Measurements from ENCODE around the gene ALX1.
"Not testable (repeated sequence)": the region's sequence is repeated elsewhere in the genome, so short reads cannot be mapped to it uniquely, and the experiment has no call there.

The ALX1 gene

DNA sequence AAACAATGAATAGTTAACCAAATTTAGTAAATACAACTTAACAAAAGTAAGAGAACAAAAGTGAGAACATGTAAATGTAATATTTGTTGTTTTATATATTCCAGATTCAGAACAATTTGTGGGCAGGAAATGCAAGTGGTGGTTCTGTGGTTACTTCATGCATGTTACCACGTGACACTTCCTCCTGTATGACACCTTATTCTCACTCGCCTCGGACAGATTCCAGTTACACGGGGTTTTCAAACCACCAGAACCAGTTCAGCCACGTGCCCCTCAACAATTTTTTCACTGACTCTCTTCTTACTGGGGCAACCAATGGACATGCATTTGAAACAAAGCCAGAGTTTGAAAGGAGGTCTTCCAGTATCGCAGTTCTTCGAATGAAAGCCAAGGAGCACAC, 21.0 kb downstream of the ALX1 start:
- no peak for DNase-seq (ENCODE audit: low spot score)

DNA sequence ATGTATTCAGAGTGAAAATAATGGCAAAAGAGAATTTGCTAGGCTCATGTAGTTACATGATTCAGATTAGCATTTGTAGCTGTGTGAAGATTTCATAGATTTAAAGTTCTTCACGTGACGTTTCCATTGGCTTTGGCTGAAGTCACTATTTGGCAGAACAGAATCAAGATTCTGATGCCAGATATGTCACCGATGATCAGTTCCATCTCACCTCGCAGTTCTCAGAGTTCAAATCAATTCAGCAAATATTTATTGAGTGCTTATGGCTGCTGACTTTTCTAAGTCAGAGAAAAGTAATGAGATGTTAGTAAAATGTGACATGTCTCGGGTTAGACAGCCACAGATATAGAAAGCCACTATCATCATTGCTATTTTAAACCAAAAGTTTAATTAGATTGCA, 28.4 kb downstream of the ALX1 start:
- no peak for DNase-seq (ENCODE audit: low spot score)

DNA sequence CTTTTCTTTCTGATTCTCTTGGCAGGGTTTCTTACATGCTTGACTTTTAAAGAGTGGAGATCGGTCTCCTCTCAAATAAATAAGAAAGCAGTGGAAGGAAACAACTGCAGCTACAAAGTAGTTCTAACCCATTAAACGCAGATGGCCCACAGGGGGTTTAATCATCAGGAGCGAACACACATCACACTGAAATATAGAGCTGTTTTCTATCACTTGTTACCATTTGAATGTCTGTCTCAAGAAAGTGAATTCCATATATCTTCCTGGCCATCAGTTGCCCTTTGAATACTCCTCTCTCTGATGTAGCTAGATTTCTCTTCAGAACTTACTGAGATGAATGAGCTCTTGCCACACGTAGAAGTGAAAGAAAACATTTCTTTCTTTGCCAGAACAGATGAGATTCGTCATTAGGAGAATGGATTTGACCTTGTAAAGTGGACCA, 29.1 kb downstream of the ALX1 start:
- no peak for DNase-seq (ENCODE audit: low spot score)

DNA sequence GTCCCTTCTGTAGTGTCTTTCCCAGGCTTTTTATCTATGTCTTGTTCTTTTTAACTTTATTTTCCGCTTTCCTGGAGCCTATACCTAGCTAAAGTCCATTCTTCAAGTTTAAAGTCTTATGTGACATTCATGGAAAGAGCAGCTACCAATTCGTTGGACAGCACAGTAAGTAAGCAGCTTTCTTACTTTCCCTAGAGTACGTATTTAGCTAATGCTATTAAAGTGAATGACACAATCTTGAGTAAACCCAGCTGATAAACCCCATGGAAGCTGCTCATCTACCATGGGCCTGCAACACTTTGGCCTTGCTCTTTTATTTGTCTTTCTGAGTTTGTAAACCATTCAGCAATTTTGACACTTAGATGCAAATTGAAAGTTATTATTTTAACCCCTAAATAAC, 30.0 kb downstream of the ALX1 start:
- DNase-seq (ENCODE audit: low spot score) = no peak

DNA sequence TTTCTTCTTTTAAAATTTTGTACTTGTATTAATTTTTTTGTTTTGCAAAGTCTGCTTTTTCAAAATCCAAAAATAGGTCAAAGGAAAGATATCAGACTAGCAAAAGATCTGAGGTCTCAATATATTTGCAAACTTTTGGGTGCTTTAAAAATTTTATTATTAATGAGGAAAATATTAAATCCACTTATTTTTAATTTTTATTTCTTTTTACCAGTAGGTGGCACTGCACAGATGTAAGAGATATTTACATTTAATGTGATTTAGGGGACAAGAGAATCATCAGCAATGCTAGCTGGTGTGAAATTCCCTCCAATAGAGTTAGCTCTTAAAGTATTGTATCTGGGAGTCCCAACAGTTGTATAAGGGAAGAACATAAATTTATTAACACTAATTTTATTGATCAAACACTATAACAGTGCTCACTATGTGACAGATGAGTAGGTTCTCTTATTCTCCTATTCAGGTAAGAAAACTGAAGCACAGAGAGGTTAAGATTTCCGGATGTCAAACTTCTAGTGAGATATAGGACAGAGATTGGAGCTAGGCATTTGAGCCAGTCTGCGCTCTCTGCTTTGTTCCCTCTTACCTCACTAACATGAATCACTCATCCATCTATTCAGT, 30.5 kb downstream of the ALX1 start:
- DNase-seq (ENCODE audit: low spot score) = no peak

DNA sequence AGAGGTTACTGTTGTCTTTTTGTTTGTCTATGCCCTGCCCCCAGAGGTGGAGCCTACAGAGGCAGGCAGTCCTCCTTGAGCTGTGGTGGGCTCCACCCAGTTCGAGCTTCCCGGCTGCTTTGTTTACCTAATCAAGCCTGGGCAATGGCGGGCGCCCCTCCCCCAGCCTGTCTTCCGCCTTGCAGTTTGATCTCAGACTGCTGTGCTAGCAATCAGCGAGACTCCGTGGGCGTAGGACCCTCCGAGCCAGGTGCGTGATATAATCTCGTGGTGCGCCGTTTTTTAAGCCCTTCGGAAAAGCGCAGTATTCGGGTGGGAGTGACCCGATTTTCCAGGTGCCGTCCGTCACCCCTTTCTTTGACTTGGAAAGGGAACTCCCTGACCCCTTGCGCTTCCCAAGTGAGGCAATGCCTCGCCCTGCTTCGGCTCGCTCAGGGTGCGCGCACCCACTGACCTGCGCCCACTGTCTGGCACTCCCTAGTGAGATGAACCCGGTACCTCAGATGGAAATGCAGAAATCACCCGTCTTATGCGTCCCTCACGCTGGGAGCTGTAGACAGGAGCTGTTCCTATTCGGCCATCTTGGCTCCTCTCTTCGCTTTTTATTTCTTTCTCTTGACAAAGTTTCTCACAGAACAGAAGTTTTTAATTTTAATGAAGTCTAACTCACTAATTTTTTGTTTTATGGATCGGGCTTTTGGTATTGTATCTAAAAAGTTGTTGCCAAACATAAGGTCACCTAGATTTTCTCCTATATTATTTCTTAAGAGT, 38.0 kb downstream of the ALX1 start:
- DNase-seq (ENCODE audit: low spot score) = not testable (repeated sequence)

DNA sequence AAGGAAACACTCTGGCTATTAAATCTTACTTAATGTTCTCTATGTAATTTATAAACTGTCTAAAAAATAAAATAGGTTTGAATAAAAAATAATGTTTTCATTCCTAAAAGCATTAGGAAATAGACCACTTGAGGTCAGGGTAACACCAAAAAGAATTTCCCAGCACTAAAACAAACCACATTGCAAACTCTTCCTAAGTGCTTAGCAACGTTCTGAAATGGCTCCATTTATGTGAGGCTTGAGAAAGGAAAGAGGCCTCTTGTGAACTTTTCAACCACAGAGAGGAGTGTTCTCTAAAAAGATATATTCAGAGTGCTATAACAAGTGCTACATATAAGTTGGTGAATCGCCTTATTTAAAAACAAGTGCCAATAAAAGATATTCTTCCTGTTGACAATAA, 42.7 kb downstream of the ALX1 start:
- no peak for DNase-seq (ENCODE audit: low spot score)

DNA sequence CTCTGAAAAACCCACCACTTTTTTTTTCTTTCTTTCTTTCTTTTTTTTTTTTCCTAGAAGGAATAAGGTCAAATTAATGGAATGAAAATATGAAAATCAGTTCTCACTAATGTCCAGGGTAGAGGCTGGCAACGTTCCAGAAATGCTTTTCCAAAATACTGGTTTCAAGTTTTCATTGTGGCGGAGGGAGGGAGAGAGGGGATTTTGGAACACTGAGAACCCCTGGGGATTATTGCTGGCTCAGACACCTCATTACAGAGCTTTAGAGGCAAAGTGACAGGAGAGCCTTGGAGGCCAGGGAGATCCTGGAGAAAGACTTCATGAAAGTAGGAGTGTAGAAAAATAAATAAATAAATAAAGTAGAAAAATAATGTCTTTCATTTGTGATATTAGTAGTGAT, 45.4 kb downstream of the ALX1 start:
- no peak for DNase-seq (ENCODE audit: low spot score)

DNA sequence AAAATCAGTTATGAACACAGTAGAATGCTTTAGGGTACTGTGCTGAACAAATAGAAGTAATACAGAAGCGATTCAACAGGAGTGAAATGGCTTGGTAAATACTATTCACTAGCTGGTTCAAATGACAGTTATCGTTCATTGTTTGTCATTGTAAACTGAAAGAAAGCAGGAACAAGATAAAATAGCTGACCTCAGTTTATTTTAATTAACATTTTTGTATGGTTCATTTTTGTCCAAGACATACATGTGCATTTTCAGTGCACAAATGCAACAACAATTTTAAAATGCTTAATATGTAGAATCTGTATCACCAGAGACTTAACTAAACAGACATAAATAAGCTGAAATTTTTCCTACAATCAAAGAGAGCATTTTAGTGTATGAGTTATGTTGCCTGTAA, 49.9 kb downstream of the ALX1 start:
- no peak for DNase-seq (ENCODE audit: low spot score)

DNA sequence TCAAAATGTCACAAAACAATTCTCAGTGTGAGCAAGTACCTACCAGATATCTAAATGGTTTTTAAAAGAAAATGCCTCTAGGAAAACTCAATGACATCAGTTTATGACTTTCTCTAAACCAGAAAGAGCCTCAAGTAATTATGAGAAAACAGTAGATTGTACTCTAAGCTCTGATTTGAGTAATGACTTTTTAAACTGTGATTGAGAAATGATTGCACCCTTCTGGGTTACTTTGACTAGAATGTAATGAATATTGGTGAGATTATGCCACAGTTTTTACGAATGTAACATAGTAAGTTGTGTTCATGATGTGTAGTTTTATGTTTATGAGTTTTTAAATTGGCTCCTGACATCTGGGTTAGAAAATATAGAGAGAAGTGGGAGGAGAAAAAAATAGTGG, 68.8 kb downstream of the ALX1 start:
- DNase-seq (ENCODE audit: low spot score) = no peak

DNA sequence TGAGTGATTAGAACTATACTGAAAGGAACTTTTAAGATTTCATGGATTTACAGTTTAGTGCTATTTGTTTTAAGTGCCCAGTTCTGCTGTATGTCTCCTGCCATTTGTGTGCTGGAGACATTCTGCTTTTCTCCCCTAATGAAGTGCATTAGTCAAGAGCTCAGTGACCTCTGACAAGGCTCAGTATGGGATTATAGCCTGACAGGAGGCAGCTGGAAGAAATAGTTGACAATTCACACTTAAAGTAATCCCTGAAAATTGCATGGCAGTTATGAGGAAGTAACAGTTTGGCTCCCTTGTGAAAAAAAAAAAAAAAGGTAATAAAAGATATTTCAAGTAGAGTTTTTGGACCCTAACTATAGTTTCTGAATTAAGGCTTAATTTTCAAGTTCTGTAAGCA, 70.3 kb downstream of the ALX1 start:
- DNase-seq (ENCODE audit: low spot score) = no peak

All from hematopoietic multipotent progenitor cell treated with erythropoietin and hydrocortisone succinate and interleukin-3 and kit ligand, for 17 days (in vitro differentiated cells).